BLaER1 (cell line): Measurements from ENCODE around the gene ADGRL4.

Source experiments
- H3K27ac ChIP-seq: shearing (Covaris generic); formaldehyde crosslinking; 2 replicates; pipeline ENCODE4 v1.8.1; 2022
- H3K27me3 ChIP-seq: shearing (Covaris generic); formaldehyde crosslinking; 2 replicates; pipeline ENCODE4 v1.8.1; 2022
- H3K36me3 ChIP-seq: shearing (Covaris generic); formaldehyde crosslinking; 2 replicates; pipeline ENCODE4 v1.8.1; 2022
- H3K4me1 ChIP-seq: shearing (Covaris generic); formaldehyde crosslinking; 2 replicates; pipeline ENCODE4 v1.8.1; 2022
- H3K4me2 ChIP-seq: shearing (Covaris generic); formaldehyde crosslinking; 2 replicates; pipeline ENCODE4 v1.8.1; 2022
- H3K4me3 ChIP-seq: shearing (Covaris generic); formaldehyde crosslinking; 2 replicates; pipeline ENCODE4 v1.8.1; 2022
- H3K9ac ChIP-seq: shearing (Covaris generic); formaldehyde crosslinking; 2 replicates; pipeline ENCODE4 v1.8.1; 2022
- H3K9me3 ChIP-seq: shearing (Covaris generic); formaldehyde crosslinking; 2 replicates; pipeline ENCODE4 v1.8.1; 2022
- H4K20me1 ChIP-seq: shearing (Covaris generic); formaldehyde crosslinking; 2 replicates; pipeline ENCODE4 v1.8.1; 2022
- Cebpa-rat ChIP-seq: shearing (Covaris generic); IDR thresholded peaks from 2 replicates; pipeline ENCODE4 v1.8.1; 2022

The ADGRL4 gene

DNA sequence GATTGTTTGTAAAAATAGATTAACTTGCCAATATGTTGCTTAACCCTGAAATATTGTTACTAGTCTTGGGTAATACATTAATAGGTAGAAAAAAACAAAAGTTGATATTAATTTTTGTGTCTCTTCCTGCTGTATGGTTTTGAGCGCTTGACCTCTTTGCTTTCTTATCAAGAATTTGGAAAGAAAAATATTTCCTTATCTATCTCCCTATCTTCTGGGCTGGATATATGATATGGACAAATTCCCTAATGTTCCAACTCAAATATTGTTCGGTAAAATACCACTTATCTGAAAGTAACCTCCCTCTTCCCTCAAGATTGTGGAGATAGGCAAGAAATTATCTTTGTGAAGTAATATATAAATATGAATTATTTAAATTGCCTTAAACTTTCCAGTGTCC is 57.3 kb downstream of the ADGRL4 start:
- no peaks in the 10 kb centered on the region for H3K9me3 ChIP-seq
- H4K20me1 ChIP-seq, result no peaks in the 10 kb centered on the region
- TF ChIP-seq Cebpa-rat, result no peak
- no peak overlapping the region for H3K4me3 ChIP-seq
- H3K4me1 ChIP-seq, result no peaks in the 10 kb centered on the region
- H3K27ac ChIP-seq, result no peak overlapping the region
- no peaks in the 10 kb centered on the region for H3K36me3 ChIP-seq
- H3K4me2 ChIP-seq, result no peak overlapping the region
- H3K27me3 ChIP-seq, result no peaks in the 10 kb centered on the region
- H3K9ac ChIP-seq, result no peak overlapping the region

DNA sequence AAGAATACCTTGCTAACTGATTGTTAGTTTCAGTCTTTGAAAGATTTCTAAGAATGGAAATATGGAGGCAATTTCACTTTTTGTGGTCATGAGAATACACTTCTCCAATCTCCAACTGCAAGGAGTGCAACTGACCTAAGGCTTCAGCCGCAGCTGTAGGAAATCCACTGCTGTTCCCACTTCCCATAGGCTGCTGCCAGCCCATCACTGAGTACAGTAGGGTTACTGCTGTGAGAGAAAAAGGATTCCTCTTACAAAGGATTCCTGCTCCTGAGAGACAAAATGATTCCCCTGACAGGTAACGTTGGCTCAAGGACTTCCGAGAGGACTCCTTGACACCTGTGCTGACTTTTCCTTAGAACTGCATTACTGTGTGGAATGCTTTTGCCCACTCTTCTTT is 87.4 kb downstream of the ADGRL4 start:
- Histone ChIP-seq H3K27ac (no peak overlapping the region), H3K27me3 (no peaks in the 10 kb centered on the region), H3K36me3 (no peaks in the 10 kb centered on the region), H3K4me2 (no peak overlapping the region), H3K4me1 (no peaks in the 10 kb centered on the region), H4K20me1 (no peaks in the 10 kb centered on the region), H3K4me3 (no peak overlapping the region), H3K9ac (no peak overlapping the region), H3K9me3 (no peaks in the 10 kb centered on the region)
- no peak for TF ChIP-seq Cebpa-rat

DNA sequence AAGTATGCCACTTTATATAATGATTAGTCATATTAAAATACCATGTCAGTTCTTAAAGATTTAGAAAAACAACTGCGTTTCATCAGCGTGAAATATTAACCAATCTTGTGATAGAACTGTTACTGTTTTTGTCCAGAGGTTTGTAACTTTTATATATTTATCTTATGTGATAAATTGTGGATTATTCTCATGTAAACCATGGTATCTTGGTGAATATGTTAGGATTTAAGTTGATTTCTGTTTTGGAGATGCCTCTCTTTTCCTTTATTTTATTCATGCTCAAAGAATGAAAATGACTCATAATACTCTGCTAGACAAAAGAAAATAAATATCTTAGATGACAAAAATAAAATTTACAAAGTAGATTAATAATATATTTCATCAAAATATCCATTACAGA is 88.4 kb downstream of the ADGRL4 start:
- H3K4me3 ChIP-seq, result no peak overlapping the region
- no peaks in the 10 kb centered on the region for H3K9me3 ChIP-seq
- H3K27ac ChIP-seq, result no peak overlapping the region
- no peaks in the 10 kb centered on the region for H3K4me1 ChIP-seq
- H3K36me3 ChIP-seq, result no peaks in the 10 kb centered on the region
- H3K4me2 ChIP-seq, result no peak overlapping the region
- H4K20me1 ChIP-seq, result no peaks in the 10 kb centered on the region
- H3K27me3 ChIP-seq, result no peaks in the 10 kb centered on the region
- no peak overlapping the region for H3K9ac ChIP-seq
- TF ChIP-seq Cebpa-rat, result no peak

DNA sequence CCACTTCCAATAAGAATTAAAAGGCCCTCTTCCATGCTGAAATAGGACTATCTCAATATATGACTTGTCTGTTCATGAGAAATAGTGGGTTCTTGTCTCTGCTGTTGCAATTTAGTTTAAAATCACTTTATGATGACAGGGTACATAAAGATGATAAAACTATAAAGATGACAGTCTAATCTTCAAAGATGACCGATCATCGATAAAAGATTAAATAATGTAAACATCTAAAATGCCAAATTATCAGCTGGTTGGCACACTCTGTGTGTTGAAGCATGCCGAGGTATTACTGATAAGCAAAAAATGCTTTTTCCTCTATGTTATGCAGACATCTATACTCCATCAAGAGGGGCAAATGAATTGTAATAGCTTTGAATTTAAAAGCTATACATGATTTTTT is 89.5 kb downstream of the ADGRL4 start:
- no peak overlapping the region for H3K27ac ChIP-seq
- no peaks in the 10 kb centered on the region for H4K20me1 ChIP-seq
- no peak overlapping the region for H3K9ac ChIP-seq
- H3K4me3 ChIP-seq, result no peak overlapping the region
- no peaks in the 10 kb centered on the region for H3K36me3 ChIP-seq
- no peaks in the 10 kb centered on the region for H3K4me1 ChIP-seq
- TF ChIP-seq Cebpa-rat, result no peak
- no peak overlapping the region for H3K4me2 ChIP-seq
- H3K27me3 ChIP-seq, result no peaks in the 10 kb centered on the region
- H3K9me3 ChIP-seq, result no peaks in the 10 kb centered on the region

DNA sequence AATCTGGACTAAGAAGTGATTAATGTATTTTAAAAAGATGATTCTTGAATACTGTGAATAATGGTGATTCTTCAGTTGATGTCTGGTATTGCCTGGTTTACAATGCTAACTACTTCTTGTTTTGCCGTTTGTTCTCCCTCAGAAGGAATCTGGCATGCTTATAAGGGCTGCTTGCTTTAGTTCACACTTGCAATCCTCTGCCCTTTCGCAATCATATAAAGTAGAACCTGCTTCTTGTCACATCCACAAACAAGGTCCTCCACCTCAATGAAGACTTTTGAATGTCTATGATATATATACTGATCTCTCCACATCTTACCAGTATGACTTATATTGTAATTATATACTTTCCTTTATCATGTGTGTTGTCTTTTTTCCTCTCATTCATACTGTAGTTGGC is 92.6 kb downstream of the ADGRL4 start:
- H3K27me3 ChIP-seq, result no peaks in the 10 kb centered on the region
- H3K4me3 ChIP-seq, result no peak overlapping the region
- no peaks in the 10 kb centered on the region for H3K9me3 ChIP-seq
- no peak overlapping the region for H3K9ac ChIP-seq
- no peaks in the 10 kb centered on the region for H3K4me1 ChIP-seq
- H3K27ac ChIP-seq, result no peak overlapping the region
- TF ChIP-seq Cebpa-rat, result no peak
- H3K4me2 ChIP-seq, result no peak overlapping the region
- H3K36me3 ChIP-seq, result no peaks in the 10 kb centered on the region
- no peaks in the 10 kb centered on the region for H4K20me1 ChIP-seq

DNA sequence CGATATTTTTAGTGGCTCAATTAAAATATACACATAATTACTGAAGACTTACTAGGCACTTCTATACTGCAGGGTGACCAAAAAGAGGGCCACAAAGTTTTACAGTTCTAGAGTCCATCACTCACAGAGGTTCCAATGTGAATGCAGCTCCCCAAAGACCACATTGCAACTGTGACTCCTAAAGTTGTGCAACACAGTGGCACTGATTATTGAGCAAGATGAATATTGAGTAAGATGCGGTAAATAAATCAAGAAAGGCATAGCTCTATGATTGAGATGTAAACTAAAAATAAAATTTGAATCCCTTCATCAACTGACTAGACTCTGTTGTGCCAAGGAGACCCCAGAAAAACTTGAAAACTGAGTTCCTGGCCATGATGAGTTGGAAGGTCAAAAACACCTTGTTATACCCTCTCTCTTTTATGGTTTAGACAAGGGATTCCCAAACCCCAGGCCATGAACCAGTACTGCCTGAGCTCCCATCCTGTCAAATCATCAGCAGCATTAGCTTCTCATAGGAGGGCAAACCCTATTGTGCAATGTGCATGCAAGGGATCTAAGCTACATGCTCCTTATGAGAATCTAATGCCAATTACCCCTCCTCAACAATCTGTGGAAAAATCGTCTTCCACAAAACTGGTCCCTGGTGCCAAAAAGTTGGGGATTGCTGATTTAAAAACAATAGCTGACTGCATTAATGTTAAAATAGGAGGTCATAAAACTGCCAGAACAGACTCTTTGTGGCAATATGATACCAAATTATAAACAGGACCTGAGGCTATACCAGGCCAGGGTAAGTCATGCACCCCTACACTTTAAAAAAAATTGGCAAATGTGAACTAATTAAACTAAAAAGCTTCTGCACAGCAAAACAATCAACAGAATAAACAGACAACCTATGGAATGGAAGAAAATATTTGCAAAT is 94.3 kb downstream of the ADGRL4 start:
- H3K36me3 ChIP-seq, result no peaks in the 10 kb centered on the region
- no peaks in the 10 kb centered on the region for H3K4me1 ChIP-seq
- no peaks in the 10 kb centered on the region for H3K9me3 ChIP-seq
- H3K27me3 ChIP-seq, result no peaks in the 10 kb centered on the region
- no peaks in the 10 kb centered on the region for H4K20me1 ChIP-seq
- TF ChIP-seq Cebpa-rat, result no peak
- no peak overlapping the region for H3K27ac ChIP-seq
- no peak overlapping the region for H3K9ac ChIP-seq
- H3K4me3 ChIP-seq, result no peak overlapping the region
- H3K4me2 ChIP-seq, result no peak overlapping the region

DNA sequence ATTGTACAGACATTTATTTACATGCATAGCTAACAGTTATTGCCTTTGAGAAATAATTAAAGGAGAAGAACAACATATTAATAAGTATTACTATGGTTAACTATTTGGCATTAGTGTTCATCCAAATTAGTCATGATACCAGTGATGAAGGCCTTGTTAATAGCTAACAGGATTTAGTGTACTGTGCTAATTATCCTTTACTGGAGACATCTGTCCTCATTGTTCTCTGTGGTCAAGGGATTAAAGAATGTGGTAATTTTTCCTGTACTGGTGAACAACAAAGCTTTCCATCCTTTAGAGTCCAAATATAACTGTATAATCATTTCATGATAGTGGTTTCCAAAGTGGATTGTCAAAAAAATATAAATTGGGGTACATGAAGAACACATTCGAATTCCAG is 103.9 kb downstream of the ADGRL4 start:
- H3K36me3 ChIP-seq, result no peaks in the 10 kb centered on the region
- H3K27ac ChIP-seq, result no peak overlapping the region
- TF ChIP-seq Cebpa-rat, result no peak
- H3K4me1 ChIP-seq, result no peaks in the 10 kb centered on the region
- no peak overlapping the region for H3K4me3 ChIP-seq
- H3K9me3 ChIP-seq, result no peaks in the 10 kb centered on the region
- H3K4me2 ChIP-seq, result no peak overlapping the region
- no peaks in the 10 kb centered on the region for H4K20me1 ChIP-seq
- H3K9ac ChIP-seq, result no peak overlapping the region
- no peaks in the 10 kb centered on the region for H3K27me3 ChIP-seq

DNA sequence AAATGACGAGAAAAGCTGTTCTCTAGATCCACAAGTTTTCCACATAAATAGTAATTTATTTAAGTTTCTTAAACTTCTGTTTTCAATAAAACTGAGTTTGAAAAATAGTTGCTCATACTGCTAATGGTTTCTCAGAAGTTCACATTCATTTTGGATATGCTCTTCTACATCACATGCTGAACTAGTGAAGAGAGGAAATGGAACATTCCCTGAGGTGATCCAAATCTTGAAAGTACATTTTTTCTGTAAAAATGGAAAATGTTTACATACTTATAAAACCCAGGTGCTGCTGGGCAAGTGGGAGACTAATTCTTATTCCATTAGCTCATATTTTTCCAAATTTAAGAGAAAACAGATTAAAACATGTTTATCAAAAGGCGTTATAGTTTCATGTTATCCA is 111.7 kb downstream of the ADGRL4 start:
- Histone ChIP-seq H3K36me3 (no peaks in the 10 kb centered on the region), H3K27ac (no peak overlapping the region), H3K9me3 (no peaks in the 10 kb centered on the region), H3K27me3 (no peaks in the 10 kb centered on the region), H3K9ac (no peak overlapping the region), H3K4me2 (no peak overlapping the region), H4K20me1 (no peaks in the 10 kb centered on the region), H3K4me1 (no peaks in the 10 kb centered on the region), H3K4me3 (no peak overlapping the region)
- TF ChIP-seq Cebpa-rat, result no peak

DNA sequence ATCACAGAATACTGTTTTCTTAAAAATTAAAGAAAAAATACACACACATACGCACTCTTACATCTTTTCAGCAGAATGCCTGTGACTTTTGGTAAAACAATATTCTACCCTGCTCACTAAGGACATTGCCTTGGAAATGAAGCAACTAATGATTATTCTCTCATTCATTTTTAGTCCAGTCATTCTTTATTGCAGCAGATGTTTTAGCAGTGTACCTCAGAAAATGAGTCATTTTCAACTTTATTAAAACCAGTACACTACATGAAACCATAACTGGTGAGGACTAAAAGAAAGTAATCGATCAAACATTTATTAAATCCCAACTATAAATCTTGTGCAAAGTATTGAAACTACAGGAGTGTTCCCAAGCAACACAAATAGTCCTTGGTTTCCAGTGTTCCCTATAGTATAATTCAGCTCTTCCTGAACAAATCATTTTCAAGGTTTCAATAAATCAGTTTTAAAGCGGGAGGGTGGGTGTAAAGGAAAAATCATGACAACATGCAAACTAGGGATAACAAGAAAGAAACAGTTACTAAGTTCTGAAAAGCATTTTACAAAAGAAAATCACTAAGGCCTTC is 114.2 kb downstream of the ADGRL4 start:
- Histone ChIP-seq H3K4me3 (no peak overlapping the region), H3K27me3 (no peaks in the 10 kb centered on the region), H3K4me1 (no peaks in the 10 kb centered on the region), H3K9me3 (no peaks in the 10 kb centered on the region), H3K36me3 (no peaks in the 10 kb centered on the region), H4K20me1 (no peaks in the 10 kb centered on the region), H3K27ac (no peak overlapping the region), H3K9ac (no peak overlapping the region), H3K4me2 (no peak overlapping the region)
- no peak for TF ChIP-seq Cebpa-rat

DNA sequence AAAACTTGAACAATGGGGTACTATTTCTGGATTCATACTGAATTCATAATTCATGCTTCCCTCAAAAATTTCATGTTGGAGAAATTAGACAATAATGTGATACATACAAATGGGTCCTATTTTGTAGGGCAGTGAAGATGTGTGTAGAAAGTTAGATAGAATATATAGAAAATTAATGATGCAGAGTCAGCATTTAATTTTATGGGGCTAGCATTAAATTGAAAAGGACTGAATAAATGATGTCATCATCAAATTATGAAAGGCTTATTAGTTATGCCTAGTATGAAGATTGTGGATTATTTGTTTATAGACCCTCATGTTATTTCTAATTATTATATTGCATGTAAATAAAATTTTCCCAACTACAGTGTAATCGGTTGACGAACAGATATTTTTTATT is 119.1 kb downstream of the ADGRL4 start:
- Histone ChIP-seq H3K27ac (no peak overlapping the region), H3K9me3 (no peaks in the 10 kb centered on the region), H3K4me3 (no peak overlapping the region), H3K4me2 (no peak overlapping the region), H3K27me3 (no peaks in the 10 kb centered on the region), H3K36me3 (no peaks in the 10 kb centered on the region), H4K20me1 (no peaks in the 10 kb centered on the region), H3K4me1 (no peaks in the 10 kb centered on the region), H3K9ac (no peak overlapping the region)
- no peak for TF ChIP-seq Cebpa-rat
